ENCODE data around the gene ZNF436.
"Not testable (repeated sequence)": the region's sequence is repeated elsewhere in the genome, so short reads cannot be mapped to it uniquely, and the experiment has no call there.

ZNF436 gene

GRCh38 chr1:23392125-23392855, 22.7 kb upstream of the ZNF436 start:
- no peak for DNase-seq (ENCODE audit: low spot score)

DNA sequence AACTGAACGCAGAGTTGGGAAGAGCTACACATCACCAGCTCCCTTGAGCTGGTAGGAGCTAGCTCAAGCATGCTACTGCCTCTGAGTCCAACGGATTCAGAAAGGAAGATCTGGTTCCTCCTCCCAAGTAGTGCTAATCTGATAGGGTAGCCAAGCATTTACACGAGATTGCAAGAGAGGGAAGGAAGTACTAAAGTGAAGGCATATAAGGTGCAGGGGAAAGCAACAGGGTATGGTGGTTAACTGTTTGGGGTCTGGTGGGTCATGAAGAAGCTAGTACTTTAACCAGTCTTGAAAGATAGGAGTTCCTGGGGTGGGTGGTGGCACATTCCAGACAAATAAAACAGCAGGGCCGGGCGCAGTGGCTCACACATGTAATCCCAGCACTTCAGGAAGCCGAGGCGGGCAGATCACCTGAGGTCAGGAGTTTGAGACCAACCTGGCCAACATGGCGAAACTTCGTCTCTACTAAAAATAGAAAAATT, 20.2 kb upstream of the ZNF436 start:
- DNase-seq (ENCODE audit: low spot score), result no peak

GRCh38 chr1:23387494-23387893, 17.9 kb upstream of the ZNF436 start:
- no peak for DNase-seq (ENCODE audit: low spot score)

GRCh38 chr1:23385119-23385621, 15.5 kb upstream of the ZNF436 start:
- no peak for DNase-seq (ENCODE audit: low spot score)

GRCh38 chr1:23384312-23385058, 14.8 kb upstream of the ZNF436 start:
- DNase-seq (ENCODE audit: low spot score), result no peak

DNA sequence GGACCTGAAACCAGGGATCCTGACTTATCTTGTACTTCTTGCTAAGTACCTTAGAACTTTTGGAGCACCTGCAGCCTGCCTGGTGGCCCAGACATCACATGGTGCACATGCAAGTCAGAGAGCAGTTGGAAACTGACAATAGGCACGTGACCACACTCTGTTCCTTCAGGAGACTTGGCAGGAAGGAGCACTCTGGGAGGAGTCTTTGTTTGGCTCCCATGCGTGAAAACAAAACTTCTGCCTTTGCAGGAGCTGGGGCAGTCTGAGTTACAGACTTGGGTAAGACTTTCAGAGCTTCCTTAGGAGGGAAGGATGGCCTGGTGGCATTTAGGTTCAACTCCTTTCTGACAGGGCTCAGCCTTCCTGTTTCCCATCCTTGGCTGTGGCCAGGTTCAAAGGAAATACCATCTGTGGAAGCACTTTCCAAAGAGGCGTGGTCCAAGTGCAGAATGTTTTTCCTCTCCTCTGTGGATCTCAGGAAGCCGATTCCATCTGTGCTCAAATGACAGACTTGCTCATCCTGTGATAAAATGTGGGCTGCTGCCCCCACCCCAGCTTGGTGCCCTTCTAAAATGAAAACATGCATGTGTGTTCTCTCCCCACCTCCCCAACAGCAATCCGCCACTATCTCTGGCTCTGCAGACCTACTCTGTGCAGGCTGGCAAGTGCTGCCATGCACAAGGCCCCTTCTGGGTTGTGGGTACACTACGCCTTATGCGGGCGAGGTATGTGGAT, 14.1 kb upstream of the ZNF436 start:
- no peak for DNase-seq (ENCODE audit: low spot score)

- no peak for DNase-seq (ENCODE audit: low spot score)
Observed at GRCh38 chr1:23381233-23381885, 11.7 kb upstream of the ZNF436 start.

DNA sequence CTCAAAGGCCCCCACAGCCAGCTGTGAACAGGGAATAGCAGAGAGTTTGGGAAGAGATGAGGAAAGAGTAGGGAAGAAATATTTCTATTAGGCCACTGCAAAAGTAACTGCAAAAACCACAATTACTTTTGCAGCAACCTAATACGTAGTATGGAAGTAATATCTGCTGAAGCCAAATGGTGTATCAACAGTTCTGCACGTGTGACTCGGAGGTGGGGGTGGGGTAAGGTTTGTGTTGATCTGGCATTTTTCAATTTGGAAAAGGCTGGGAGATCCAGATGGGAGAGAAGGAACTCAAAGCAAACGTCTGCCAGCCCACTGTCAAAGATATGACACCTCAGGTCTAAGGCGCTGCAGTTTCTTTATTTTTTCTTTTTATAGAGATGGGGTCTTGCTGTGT, 11.1 kb upstream of the ZNF436 start:
- DNase-seq (ENCODE audit: low spot score), result no peak

- not testable (repeated sequence) for DNase-seq (ENCODE audit: low spot score)
Observed at GRCh38 chr1:23380236-23380635, 10.6 kb upstream of the ZNF436 start.

- no peak for DNase-seq (ENCODE audit: low spot score)
Observed at GRCh38 chr1:23376890-23377811, 7.5 kb upstream of the ZNF436 start.

DNA sequence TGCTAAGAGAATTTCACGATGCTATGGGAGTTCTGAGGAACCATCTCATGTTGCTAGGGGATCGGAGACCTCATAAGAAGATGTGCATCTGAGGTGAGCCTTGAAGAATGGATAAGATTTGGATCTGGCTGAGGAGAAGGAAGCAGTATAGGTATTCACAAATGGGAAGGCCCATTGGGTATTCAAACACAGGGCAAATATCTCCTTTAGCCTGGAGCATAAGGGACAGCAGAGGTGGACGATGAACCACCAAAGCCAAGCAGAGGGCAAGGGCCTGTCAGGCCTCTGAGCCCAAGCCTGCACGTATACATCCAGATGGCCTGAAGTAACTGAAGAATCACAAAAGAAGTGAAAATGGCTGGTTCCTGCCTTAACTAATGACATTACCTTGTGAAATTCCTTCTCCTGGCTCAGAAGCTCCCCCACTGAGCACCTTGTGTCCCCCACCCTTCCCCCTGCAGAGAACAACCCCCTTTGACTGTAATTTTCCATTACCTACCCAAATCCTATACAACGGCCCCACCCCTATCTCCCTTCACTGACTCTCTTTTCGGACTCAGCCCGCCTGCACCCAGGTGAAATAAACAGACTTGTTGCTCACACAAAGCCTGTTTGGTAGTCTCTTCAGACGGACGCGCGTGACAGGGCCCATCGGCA, 4.6 kb upstream of the ZNF436 start:
- not testable (repeated sequence) for DNase-seq (ENCODE audit: low spot score)

GRCh38 chr1:23371987-23372880, 2.6 kb upstream of the ZNF436 start:
- no peak for DNase-seq (ENCODE audit: low spot score)

DNA sequence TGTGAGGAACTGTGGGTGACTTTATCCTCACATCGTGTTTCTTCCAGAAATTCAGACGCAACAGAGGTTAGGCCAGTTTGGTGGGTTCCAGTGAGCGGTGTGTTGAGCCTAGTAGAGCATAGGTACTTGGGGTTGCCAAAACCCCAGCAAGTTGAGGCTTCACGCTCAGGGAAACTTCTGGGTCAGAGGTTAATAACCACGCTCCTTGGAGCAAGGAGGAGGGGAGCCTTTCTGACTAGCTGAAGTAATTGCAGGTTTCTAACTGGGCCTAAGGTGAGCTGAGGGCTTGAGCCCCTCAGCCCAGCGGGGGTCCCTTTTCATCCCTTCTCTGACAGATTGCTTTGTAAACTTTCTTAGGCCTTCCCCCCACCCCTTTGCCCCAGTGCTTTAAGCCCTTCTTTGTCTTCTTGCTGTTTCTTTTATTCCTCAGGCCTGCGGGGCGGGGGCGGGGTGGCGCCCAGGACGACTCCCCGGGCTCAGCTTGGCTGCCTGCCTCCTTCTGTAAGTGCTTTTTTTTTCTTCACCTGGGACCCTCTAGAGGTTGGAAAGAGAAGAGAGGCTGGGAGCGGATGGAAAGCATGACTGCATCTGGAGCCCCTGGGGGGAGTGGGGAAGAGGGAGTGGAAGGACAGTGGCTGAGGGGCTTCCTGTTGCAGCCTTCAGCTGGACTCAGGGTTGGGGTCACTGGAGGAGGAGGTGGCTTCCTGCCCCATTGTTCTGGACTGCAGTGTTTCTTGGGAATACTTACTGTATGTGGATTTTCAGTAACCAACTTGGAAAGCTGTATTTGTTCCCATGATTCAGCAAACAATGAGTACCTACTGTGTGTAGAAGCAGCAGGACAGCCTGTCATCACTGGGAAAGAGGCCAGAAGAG, 1.3 kb upstream of the ZNF436 start:
- DNase-seq (ENCODE audit: low spot score), result peak; percentile 91

DNA sequence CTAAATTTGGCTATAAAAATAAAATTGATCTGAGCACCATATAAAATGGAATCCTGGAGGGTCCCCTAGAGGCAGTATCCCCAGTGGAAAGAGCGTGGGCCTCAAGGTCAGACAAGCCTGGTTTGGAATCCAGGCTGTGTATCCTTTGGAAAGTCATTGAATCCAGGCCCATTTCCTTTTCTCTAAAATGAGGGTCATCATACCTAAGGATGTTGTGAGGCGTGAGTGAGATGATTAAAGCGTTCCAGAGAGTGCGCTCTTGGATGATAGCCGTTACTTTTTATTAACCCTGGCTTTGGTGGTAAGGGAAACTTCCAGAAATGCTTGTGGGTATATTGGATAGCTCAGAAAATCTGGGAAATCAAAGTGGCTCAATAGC, 683 bp upstream of the ZNF436 start:
- no peak for DNase-seq (ENCODE audit: low spot score)

DNA sequence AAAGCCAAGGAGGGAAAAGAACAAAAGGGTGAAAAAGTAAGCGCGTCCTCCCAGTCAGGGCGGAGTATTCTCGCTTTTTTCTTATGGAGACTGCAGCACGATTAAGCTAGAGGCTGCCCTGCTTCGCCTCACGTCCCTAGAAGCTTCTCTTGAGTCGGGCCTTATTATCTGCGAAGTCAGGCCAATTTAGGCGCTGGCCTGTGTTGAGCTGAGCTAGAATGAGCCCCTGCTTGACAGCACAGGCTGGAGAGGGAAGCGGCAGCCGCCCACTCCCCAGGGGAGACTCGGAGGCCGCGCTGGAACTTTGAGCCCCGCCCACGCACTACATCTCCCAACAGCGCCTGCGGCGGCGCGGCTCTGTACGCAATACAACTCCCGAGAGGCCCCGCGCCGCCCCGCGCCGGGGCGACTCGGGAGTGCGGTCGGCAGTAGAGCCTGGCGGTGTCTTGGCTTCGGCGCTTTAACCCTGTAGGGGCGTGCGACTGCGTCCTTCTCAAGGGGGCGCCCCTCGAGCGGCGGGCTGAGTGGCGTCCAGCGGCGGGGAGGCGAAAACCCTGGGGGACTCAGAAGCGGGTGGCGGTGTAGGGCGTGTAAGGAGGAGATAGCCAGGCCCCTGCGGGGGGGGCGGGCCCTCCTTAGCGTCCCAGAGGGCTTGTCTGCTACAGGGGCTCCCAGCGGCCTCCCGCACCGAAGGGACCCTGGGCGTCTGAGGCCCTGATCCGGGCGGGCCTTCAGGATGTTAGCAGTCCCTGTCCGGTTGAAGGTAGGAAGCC, 888 bp downstream of the ZNF436 start:
- peak; percentile 95 for DNase-seq (ENCODE audit: low spot score)

DNA sequence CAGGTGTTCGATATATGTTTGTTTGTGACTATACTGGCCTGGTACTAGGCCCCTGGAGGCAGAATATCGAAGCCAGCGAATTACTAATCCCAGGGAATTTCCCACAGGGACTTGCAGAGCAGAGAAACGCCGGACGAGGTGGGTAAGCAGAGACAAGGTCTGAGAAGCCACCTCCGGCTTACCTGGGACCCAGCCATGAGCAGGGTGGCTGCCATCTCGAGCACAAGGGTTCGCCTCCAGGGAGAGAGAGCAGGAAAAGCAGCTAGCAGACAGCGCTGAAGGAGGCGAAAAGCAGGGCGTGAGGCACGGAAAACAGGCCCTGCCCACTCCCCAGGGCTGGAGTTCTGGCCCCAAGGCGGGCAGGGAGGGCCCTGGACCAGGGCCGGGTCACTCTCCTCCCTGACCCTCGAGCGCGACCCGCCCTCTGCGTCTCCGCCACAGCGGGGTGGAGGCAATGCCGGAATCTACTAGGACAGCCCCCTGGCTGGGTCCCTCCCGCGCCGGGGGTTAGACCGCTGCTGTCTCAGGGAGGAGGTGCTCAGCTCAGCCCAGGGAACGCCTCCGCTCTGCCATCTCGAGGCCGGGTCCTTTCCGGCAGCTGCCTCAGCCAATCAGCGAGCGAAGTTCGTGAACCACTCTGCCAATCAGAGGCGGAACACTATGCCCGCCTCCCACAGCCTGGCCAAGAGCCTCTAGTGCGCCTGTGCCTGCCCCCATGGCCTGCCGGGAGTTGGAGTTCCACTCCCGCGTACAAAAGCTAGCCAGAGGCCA, 1.7 kb downstream of the ZNF436 start:
- peak; percentile 99 for DNase-seq (ENCODE audit: low spot score)

GRCh38 chr1:23367451-23367790, 2.2 kb downstream of the ZNF436 start:
- no peak for DNase-seq (ENCODE audit: low spot score)
